H1 (cell line): ENCODE results near the gene ENO4.

ENCODE experiments used
- CEBPB ChIP-seq: IDR thresholded peaks from 2 replicates; pipeline ENCODE4 v1.6.1; 2012; ENCODE audit warnings: low read depth, low read length
- CREB1 ChIP-seq: IDR thresholded peaks from 2 replicates; pipeline ENCODE4 v1.6.1; 2012; ENCODE audit warnings: inconsistent platforms
- CTCF ChIP-seq, 3 experiments: IDR thresholded peaks; 1 replicate in 2 of 3; 2 replicates in 1 of 3; pipeline versions ENCODE4 v1.5.1 to v1.6.1; 2011; ENCODE audit warnings: low read length in 3 of 3, mild to moderate bottlenecking in 3 of 3, inconsistent platforms in 2 of 3, low read depth in 1 of 3, moderate library complexity in 1 of 3; ENCODE audit not compliant: insufficient read depth in 1 of 3; ENCODE audit errors: control extremely low read depth in 1 of 3
- EGR1 ChIP-seq: IDR thresholded peaks from 2 replicates; pipeline ENCODE4 v1.6.1; 2011; ENCODE audit warnings: low read depth, low read length, borderline replicate concordance
- KDM1A ChIP-seq: fragments of 200-600, 300-600 bp; sonication (generic); IDR thresholded peaks from 2 replicates; pipeline ENCODE4 v1.7.1; 2016; ENCODE audit warnings: mild to moderate bottlenecking, low read length, borderline replicate concordance
- POLR2A ChIP-seq, 2 experiments: IDR thresholded peaks; 1 replicate in 1 of 2; 2 replicates in 1 of 2; pipeline ENCODE4 v1.6.1; 2011; ENCODE audit warnings: low read depth in 2 of 2, low read length in 2 of 2, mild to moderate bottlenecking in 2 of 2; ENCODE audit errors: control extremely low read depth in 1 of 2
- POLR2AphosphoS5 ChIP-seq: IDR thresholded peaks from 2 replicates; pipeline ENCODE4 v1.6.1; 2011; ENCODE audit warnings: low read depth, low read length
- POU5F1 ChIP-seq: IDR thresholded peaks from 2 replicates; pipeline ENCODE4 v1.6.1; 2011; ENCODE audit warnings: low read depth, mild to moderate bottlenecking, low read length, moderate library complexity

DNA sequence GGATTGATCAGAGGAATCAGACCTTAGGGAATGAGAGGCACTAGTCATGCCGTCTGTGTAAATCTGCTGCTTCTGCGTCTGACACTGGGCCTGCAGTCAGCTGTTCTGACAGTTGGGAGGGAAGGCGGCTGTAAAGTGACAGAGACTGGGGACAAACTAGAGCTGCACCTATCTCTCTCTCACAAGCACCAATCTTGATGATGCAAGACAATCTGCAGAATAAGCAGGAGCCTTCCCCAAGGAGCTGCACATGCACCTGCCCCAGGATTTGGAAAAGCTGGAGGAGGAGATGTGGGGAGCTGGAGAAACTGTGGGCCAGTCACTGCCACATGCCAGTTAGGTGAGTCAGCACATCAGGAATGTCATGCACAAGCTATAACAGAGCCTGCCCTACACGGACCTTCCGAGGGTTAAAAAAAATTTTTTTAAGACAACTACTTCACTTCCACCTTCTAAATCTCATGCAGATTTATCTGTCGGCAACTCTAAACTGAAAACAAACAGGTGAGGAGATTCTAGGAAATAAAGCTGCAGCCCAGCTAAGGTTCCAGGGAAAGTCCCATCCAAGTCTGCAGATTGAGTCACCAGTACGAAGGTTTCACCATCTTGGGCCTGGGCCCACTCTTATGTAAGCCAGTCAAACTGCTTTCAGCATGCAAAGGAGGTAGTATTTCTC lies 39.2 kb downstream of the ENO4 start:
- TF ChIP-seq CTCF (IDR thresholded peaks at IDR 0.05; ENCODE audit: control extremely low read depth in 1 of 3, insufficient read depth in 1 of 3, low read depth in 1 of 3, low read length in 3 of 3): no peak
- no peak for TF ChIP-seq EGR1
- no peak for TF ChIP-seq POU5F1
- TF ChIP-seq POLR2A (IDR thresholded peaks at IDR 0.05; ENCODE audit: control extremely low read depth in 1 of 2, low read depth in 2 of 2, low read length in 2 of 2): no peak
- TF ChIP-seq KDM1A: no peak
- TF ChIP-seq POLR2AphosphoS5: no peak
- no peak for TF ChIP-seq CEBPB
- no peak for TF ChIP-seq CREB1
